ENCODE results near the gene GAPVD1.

DNA sequence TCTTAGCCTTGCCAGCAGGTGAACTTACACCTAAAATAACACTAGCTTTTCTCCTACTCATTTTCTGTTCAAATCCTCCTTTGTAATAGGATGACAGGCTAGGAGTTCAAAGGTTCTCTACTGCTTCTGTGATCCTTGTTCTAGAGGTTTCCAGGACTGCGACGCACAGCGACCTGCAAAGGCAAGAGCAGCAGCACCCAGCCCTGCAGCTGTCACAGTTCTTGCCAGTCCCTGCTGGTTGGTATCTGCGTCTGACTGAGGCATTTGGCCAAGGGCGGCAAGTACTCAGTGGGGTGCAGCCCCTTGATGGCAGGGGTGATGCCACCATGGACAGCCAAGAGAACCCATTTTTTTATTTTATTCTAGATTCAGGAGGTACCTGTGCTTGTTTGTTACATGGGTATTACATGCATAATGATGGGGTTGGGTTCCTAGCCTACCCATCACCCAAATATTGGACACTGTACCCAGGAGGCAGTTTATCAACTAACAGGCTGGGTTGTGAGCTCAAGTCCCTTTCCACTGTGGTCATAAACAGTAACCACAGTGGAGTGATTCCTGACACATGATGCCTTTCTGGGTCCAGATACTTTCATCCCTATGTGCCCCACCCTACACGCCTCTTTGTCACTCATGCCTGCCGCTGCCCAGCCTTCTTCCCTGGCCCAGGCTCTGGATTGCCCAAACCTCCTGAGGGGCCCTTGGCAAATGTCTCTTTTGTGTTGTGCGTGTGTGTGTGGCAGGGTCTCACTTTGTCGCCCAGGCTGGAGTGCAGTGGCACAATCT is 111.0 kb downstream of the GAPVD1 start:
- TF ChIP-seq POLR2AphosphoS5 (IDR thresholded peaks at IDR 0.05; ENCODE audit: borderline replicate concordance, low read depth, low read length) (no peak), EZH2 (IDR thresholded peaks at IDR 0.05) (no peak), FOXP2 (optimal IDR thresholded peaks at IDR 0.05; ENCODE audit: control extremely low read depth, extremely low read length, insufficient read depth) (no peak)

Measured in SK-N-MC (cell line).